ENCODE results near the gene NAMPT.

DNA sequence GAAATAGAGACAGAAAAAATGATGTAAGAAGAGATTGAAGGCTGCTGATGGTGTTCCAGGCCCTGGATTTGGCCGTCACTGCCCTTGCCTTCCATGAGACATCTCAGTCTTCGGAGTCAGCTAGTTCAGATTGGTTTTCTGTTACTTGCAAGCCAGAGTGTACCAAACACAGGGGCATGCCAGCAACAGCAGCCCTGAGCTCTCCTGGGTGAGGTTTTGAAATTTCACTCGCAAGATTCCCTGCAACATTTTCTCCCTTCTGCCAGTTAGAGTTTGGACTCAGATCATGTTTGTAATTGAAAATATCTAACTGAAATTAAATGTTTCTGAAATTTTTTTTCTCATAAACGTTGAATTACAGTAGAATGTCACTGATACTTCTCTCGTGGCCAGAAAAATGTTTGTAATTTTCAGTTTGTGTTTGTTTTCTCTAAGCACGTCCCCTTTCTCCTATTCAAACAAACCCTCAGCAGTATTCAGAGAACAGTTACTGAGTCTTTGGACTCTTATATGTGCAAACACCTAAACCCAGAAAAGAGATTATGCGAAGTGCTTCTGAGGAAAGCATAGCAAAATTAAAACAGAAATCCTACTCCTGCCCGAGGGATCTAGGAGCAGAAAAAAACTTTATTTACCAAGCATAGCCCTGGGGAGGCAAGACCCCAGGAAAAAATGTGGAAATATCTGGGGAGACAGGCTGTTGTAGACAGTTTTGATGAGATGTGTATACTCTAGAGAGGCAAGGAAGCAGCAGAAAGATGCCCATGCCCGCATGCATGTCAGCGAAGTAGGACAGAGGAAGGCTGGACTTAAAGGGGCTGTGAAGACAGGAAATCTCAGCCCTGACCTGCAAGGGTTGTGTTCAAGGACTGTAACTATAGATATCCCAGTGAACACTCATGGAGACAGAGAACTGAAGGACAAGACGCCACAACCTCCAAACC lies 43.0 kb upstream of the NAMPT start:
- TF ChIP-seq POLR2AphosphoS5 (IDR thresholded peaks at IDR 0.05; ENCODE audit: low read depth, low read length) (no peak), TAF1 (IDR thresholded peaks at IDR 0.05; ENCODE audit: borderline replicate concordance, low read depth, low read length) (no peak), POLR2A (IDR thresholded peaks at IDR 0.05; ENCODE audit: low read depth, low read length) (no peak)
